ENCODE measurements around the gene LGALS9.

GRCh38 chr17:27586203-27586721 is 44.7 kb upstream of the LGALS9 start:
- TF ChIP-seq CTCF (IDR thresholded peaks at IDR 0.05) (no peak), POLR2A (IDR thresholded peaks at IDR 0.05) (no peak)

Measured in Peyer's patch (tissue), 4 donors.